GM12873 (cell line): ENCODE results near the gene ZDHHC17.
A peak's percentile ranks its signal among the peaks of the same experiment; 100 is the strongest.

Source experiments
- CTCF ChIP-seq: IDR thresholded peaks from 2 replicates; pipeline ENCODE4 v1.5.1; 2012; ENCODE audit warnings: low read depth, mild to moderate bottlenecking, moderate library complexity, low read length, control low read depth; ENCODE audit not compliant: insufficient read depth; ENCODE audit errors: missing control alignments

The ZDHHC17 gene

GRCh38 chr12:76804435-76804976 is 40.6 kb downstream of the ZDHHC17 start:
- TF ChIP-seq CTCF = no peak

- TF ChIP-seq CTCF = no peak
Measured at GRCh38 chr12:76810671-76811419, 46.9 kb downstream of the ZDHHC17 start.

DNA sequence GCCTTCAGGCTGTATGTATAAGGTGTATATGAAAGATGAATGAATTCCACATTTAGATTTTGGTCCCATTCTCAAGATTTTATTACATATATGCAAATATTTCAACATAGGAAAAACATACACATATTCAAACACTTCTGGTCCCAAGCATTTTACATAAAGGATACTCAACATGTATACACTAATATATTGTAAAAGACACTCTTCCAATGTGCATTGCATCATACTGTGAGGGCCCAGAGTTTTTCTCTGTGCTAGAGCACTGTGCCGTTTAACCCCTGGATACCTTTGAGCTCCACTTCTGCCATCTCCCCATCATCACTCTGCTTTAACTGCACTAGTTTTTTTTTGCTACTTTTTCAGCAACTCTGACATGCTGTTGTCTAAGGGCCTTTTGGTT is 48.1 kb downstream of the ZDHHC17 start:
- TF ChIP-seq CTCF = no peak

DNA sequence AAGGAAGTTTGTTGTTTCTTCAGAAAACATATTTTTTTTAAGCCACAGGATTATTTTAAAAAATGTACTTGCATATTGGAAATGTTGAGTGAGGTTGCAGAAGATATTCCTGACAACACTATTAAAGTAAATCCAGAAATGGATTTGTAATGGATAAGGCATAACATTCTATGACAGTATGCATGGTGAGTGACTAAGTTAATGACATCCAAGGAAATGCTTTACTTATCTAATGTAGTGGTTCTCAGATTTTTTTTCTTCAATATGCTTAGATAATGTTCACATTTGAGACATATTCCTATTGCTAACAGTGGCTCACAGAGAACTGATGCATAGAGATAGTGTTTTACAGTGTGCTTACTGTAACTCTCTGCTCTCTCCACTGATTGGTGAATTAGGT is 49.4 kb downstream of the ZDHHC17 start:
- TF ChIP-seq CTCF = no peak

GRCh38 chr12:76813972-76814371 is 50.1 kb downstream of the ZDHHC17 start:
- no peak for TF ChIP-seq CTCF

DNA sequence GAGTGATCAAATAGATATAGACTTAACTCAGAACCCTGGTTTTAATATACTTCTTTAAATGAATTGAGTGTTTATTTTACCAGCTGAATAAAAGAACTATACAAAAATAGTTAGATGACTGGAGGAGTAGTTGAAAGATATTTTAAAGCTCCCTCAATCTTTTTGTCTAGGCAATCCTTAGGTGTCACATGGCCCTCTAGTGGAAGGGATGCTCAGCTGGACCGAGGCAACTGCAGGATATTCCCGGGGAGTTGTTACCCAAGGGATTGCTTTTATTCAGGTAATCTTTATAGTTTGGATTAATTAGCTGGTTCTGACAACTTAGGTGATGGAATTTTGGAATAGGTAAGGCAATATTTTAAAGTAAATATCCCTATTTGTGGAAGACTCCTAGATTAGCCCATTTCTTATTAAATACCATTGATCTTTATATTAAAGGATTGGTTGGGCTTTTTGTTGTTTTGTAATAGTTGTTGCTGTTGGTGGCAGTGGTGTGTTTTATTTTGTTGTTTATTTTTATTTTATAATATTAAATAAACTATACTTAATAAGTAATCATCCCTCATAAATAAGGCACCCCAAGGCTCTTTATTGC is 57.1 kb downstream of the ZDHHC17 start:
- TF ChIP-seq CTCF = peak; percentile 33

- no peak for TF ChIP-seq CTCF
Measured at GRCh38 chr12:76830436-76830835, 66.5 kb downstream of the ZDHHC17 start.
